HG03342 (cell line): ENCODE measurements around the gene NTSR1.

Experiments
- ATAC-seq: cut with Tn5 transposase; IDR thresholded peaks from one replicate; pipeline ENCODE4 v1.9.1; 2021; ENCODE audit warnings: mild to moderate bottlenecking, moderate library complexity; ENCODE audit not compliant: unreplicated experiment

Gene NTSR1

DNA sequence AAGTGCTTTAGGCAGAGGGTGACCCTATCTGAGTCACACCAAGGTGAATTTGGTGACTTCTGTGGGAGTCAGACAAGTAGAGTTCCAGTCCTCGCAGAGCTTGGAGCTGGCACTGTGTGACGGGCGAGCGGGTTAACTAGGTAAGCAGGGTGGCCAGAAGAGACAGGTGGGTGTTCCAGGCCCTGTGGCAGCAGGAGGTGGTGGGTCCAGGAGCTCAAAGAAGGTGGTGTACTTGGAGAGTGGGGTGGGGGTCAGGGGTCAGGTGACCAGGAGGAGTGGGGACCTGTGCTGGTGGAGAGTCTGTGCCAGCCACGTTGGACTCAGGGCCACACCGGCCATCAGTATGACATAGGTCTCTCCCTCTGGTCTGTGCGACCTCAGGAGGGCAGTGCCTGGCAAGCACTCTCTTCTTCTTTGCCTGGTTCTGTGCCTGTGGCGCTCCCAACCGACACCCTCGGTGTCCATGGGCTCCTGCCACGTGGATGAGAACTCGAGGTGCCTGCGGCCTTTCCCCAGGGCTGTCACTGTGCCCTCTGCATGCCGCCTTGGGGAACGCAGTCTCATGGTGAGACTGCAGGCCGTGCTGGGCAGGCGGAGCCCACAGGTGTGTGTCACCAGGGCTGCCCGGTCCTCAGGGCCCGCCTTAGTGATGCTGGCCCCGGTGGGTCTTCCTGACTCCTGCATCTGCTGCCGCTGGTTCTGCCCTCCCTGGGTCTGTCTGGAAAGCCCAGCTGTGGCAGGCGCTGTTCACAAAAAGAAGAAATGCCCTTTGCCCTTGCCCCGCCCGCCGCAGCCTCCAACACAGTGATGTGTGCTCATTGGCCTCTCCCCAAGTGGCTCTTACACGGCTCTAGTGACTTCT lies 89.3 kb downstream of the NTSR1 start:
- no peak for ATAC-seq

- no peak for ATAC-seq
Measured at GRCh38 chr20:62799036-62799435, 90.4 kb downstream of the NTSR1 start.

DNA sequence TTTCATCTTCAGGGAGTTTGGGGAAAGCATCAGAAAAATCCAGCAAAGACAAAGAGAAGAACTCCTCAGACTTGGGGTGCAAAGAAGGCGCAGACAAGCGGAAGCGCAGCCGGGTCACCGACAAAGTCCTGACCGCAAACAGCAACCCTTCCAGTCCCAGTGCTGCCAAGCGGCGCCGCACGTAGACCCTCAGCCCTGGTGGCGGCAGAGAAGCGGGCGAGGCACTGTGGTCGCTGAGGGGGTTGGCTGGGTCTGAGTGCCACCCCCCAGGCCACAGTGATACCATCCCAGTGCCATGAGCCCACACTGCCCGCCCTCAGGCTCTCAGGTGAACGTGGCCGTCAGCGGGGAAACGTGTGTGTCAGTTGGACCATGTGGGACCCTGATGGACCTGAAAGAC lies 90.8 kb downstream of the NTSR1 start:
- no peak for ATAC-seq

DNA sequence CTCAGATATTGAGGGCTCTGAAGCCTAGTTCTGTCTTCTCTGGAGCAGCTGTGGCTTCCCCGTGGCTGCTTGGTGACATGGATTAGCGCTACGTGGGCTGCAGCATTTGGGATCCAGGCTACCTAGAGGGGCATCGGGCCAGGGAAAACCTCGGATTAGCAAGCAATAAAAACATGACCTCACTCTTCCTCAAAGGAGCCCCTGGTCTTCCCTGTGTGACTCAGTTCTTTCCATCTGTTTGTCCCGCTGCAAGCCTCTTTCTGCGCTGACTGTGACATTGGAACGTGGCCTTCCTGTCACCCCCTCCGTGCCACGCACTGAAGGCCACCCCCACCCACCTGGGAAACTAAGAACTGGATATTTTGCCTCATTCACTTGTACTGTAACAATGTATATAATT lies 91.2 kb downstream of the NTSR1 start:
- no peak for ATAC-seq

- ATAC-seq, result no peak
Measured at GRCh38 chr20:62800314-62801259, 92.0 kb downstream of the NTSR1 start.

- no peak for ATAC-seq
Measured at GRCh38 chr20:62801284-62802010, 92.8 kb downstream of the NTSR1 start.

- ATAC-seq, result no peak
Measured at GRCh38 chr20:62802026-62802712, 93.5 kb downstream of the NTSR1 start.

DNA sequence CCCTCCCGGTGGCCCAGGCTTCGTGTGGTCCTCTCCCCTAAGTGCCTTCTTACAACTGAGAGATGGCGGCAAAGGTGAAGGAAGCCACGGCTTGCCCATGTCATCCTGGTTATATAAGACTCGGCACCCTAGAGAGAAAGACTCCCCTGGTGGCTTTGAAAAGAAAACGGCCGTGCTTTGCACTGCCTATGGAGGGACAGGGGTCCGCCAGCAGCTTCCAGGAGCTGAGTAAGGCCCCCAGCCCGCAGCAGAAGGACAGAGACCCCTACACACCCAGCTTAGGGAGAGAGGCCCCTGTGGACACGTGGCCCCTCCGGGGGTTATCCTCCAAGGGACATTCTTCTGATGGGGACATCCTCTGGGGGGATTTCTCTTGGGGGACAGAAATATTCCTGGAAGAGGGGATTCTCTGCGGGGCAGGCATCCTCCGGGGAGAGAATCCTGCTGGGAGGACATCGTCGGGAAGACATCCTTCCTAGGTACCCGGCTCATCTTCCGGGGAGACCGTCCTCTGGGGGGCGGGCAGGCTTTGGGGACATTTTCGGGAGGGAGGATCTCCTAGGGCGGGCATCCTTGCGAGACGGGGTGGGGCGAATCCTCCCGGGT lies 95.5 kb downstream of the NTSR1 start:
- no peak for ATAC-seq

DNA sequence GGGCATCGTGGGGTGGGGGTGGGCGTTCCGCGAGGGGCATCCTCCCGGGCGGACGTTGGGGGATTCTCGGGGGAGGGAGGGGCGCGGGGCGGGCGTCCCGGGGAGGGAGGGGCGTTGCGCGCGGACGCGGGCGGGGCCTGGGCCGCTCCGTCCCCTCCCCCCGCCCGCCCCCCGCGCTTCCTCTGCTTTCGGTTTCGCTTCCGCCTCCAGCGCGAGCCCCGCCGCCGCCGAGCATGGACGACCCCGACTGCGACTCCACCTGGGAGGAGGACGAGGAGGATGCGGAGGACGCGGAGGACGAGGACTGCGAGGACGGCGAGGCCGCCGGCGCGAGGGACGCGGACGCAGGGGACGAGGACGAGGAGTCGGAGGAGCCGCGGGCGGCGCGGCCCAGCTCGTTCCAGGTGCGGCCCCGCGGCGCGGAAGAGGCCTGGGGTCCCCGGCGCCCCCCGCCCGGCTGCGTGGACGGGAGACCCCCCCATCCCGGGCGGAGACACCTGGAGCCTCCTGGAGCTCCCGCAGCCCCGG lies 96.1 kb downstream of the NTSR1 start, which contains the start of gene OGFR:
OGFR (plus strand) TSS at position 209 of the 528 bp plus-strand sequence; CDS start at position 234, 25 bp downstream.
- peak; percentile 41 for ATAC-seq

- ATAC-seq, result no peak
Measured at GRCh38 chr20:62805155-62805710, 96.6 kb downstream of the NTSR1 start.

DNA sequence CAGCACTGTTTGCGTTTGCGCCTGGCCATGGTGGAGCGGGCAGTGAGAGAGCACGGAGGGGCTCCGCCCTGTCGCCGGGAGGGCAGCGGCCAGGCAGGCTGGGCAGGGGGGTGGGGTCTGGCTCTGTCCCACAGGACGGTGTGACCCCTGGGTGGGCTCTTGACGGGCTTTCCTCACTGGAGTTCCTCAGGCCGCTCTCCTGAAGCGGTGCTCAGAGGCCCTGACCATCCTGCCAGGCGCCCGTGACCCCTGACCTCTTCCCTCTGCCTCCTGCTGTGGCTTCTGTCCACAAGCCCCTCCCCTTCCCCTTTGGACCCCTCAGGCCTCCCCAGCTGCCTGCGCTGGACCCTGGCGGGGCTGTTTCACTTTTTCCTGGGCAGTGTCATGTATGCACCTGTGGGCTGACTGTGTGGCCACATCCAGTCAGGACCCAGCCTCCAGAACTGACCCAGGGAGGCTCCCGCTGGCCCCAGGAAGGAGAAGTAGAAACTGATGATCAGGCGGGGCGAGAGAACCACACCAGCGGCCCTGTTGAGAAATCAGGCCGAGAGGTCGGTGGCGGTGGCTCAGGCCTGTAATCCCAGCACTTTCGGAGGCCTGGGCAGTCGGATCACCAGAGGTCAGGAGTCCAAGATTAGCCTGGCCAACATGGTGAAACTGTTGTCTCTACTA lies 97.2 kb downstream of the NTSR1 start:
- ATAC-seq, result no peak

DNA sequence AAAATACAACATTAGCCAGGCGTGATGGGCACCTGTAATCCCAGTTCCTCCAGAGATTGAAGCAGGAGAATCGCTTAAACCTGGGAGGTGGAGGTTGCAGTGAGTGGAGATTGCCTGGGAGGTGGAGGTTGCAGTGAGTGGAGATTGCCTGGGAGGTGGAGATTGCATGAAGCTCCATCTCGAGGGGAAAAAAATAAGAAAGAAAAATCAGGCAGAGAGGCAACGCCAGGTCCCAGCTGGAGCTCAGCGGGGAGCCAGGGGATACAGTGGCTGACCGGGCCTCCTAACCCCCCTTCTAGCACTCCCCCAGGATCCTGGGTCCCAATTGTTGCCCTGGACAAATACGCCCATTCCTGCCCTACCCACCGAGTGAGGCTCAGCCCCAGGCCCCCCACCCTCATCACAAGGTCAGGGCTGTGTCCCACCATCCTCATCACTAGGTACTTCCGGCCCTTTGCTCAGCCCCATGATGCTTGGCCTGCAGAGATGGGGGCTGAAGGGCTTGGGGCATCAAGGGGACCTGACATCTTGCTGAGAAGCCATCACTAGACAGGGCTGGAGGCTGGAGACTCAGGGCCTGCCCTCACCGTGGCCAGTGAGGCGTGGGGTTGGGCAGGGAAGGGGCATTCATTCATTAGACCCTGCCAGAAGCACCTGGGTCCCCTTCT lies 97.9 kb downstream of the NTSR1 start:
- no peak for ATAC-seq

- ATAC-seq, result no peak
Measured at GRCh38 chr20:62807444-62808210, 99.0 kb downstream of the NTSR1 start.

DNA sequence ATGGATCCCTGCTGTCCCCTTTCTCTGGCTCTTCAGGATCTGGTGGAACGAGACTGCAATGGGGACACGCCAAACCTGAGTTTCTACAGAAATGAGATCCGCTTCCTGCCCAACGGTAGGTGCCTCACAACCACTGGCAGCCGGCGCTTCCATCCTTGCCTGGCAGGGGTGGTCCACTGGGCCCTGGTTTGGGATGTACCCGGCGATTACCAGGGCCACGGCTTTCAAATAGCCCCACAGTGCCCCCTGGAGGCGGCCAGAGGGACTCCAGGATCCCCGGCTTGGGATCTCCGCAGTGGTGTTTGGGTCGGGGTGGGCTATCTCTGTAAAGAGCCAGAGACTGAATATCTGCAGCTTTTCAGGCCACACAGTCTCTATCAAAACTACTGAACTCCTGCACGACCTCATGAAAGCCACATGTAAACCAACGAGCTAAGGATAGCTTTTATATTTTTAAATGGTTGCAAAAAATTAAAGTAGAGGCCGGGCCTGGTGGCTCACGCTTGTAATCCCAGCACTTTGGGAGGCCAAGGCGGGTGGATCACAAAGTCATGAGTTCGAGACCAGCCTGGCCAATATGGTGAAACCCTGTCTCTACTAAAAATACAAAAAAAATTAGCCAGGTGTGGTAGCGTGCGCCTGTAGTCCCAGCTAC lies 99.7 kb downstream of the NTSR1 start:
- no peak for ATAC-seq

DNA sequence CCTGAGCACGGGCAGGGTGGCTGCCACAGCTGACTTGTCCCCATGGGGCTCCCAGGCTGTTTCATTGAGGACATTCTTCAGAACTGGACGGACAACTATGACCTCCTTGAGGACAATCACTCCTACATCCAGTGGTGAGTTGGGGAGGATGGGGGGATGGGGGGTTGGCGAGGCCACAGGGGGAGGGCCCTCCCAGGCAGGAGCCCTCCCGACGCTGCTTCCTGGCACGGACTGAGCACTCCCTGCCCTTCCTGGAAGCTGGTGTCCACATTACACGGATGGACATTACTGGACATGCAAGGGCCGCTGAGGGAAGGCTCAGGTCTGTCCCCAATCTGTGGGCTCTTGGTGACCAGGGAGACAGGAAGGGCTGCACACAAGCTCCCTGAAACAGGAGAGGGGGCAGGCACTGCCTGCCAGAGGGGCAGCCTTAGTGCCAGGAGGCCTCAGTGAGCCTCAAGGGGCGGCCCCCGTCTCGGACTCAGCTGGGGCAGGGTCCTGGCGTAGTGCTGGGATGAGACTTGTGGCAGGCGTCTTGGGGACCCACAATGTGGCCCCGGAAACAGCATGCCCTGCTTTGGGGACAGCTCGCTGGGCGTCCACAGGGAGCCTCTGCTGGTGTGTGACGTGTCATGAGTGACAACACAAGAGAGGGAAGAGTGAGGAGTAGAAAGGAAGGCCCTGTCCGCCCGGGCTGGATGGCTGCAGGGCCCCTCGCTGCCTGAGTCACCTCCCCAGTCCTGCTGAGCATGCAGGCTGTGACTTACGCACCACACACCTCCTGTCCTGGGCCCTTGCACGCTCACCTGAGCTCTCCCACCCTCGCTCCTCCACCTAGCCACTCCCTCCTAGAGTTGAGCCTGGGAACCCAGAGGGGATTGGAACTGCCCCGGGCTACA lies 101.1 kb downstream of the NTSR1 start:
- no peak for ATAC-seq

- ATAC-seq, result no peak
Measured at GRCh38 chr20:62811320-62811719, 102.7 kb downstream of the NTSR1 start.
